Measurements from ENCODE around the gene MPPED2.

DNA sequence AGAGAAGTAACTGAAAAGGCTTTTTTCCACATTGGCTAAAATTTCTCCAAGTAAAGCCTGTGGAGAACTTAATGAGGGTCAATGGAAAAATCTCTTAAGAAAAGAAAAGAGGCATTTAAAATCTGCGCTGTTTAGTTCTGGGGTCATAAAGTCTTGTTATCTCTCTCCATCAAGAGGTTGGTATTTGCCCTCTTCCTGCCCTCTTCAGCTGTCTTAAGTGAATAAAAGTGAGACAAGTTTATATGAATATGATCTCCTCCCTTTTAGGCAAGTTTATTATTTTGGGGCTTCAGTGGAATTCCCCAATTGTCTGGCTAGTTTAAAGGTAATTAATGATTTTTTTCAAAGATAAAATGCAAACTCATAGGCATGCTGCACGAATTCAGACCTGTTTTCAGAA lies 173.6 kb downstream of the MPPED2 start:
- no peak for TF ChIP-seq CTCF (IDR thresholded peaks at IDR 0.05; ENCODE audit: poor library complexity)
- TF ChIP-seq EZH2 (IDR thresholded peaks at IDR 0.05; ENCODE audit: borderline replicate concordance), result no peak
- TF ChIP-seq EZH2phosphoT487 (IDR thresholded peaks at IDR 0.05; ENCODE audit: low read depth, severe bottlenecking, unreplicated experiment), result no peak

Measured in hepatocyte (in vitro differentiated cells).